ENCODE results near the gene PEAK3. TPM values are rescaled to one million over a fixed set of nuclear protein-coding genes. Genes with fewer than 3 reads are reported as not detected.
A peak's percentile ranks its signal among the peaks of the same experiment; 100 is the strongest.

Gene PEAK3
- total and polyA plus RNA-seq, 2 donors (not counting 1 experiment from before 2014, with no cell fraction given): 0.18 to 0.71 TPM

GRCh38 chr19:2269244-2270156 is 12.5 kb downstream of the PEAK3 start:
- Histone ChIP-seq H3K36me3 (replicated peaks in 1 of 2; ENCODE audit: control extremely low read depth in 1 of 2, control insufficient read depth in 1 of 2, extremely low read depth in 1 of 2, insufficient read depth in 2 of 2, low read length in 1 of 2) (peaks cover 0 to 27% of the 10 kb centered on the region in 2 experiments), H3K27ac (ENCODE audit: low read length in 2 of 2) (peak overlapping the region; percentile 79 to 94), H2AFZ (ENCODE audit: insufficient read depth, low read depth, low read length, poor library complexity, severe bottlenecking) (peak overlapping the region; percentile 42), H3K4me1 (ENCODE audit: control insufficient read depth in 2 of 2, insufficient read depth in 2 of 2, low read length in 2 of 2) (peaks cover 56 to 66% of the 10 kb centered on the region in 2 donors), H3K9ac (ENCODE audit: low read length) (peak overlapping the region; percentile 99), H3K4me3 (ENCODE audit: control extremely low read depth in 1 of 5, extremely low read depth in 1 of 5, insufficient read depth in 1 of 5, low read depth in 2 of 5, low read length in 4 of 5) (peak overlapping the region; percentile 59 to 100 (median 99)), H3K9me3 (ENCODE audit: control extremely low read depth in 1 of 3, control insufficient read depth in 2 of 3, insufficient read depth in 1 of 3, low read length in 2 of 3) (no peaks in the 10 kb centered on the region), H4K20me1 (ENCODE audit: control insufficient read depth, insufficient read depth, low read length, poor library complexity, severe bottlenecking) (peaks cover 51% of the 10 kb centered on the region), H3K4me2 (replicated peaks; ENCODE audit: low read depth, low read length, poor library complexity, severe bottlenecking) (peak overlapping the region; percentile 99), H3K79me2 (ENCODE audit: control insufficient read depth, insufficient read depth, low read length) (peaks cover 69% of the 10 kb centered on the region), H3K27me3 (replicated peaks in 1 of 4; ENCODE audit: control extremely low read depth in 1 of 4, control insufficient read depth in 3 of 4, insufficient read depth in 4 of 4, low read length in 3 of 4) (no peaks in the 10 kb centered on the region)
- H3K27ac Mint-ChIP-seq: peak overlapping the region; percentile 97
- under 1% methylated on average over 101 of the region's 103 CpGs for whole genome bisulfite sequencing (ENCODE audit: insufficient coverage)
- H3K9me3 Mint-ChIP-seq (ENCODE audit: insufficient read depth): no peaks in the 10 kb centered on the region
- POLR2A ChIA-PET: interaction anchor here (0.5 to 10.8 kb wide), 11 partner anchors 8 to 180 kb away, joined by 3 to 134 read pairs (median 4); partner anchors contain the start of genes JSRP1, PLEKHJ1 and SF3A2
- DNase-seq (peak; percentile 99), ATAC-seq (ENCODE audit: low read depth) (peak; percentile 66)
- intact Hi-C loops (cut with micrococcal nuclease): loop anchor here (1.0 to 10.0 kb wide), 5 partner anchors 11 to 407 kb away; partner anchors contain the start of genes GADD45B, KLF16, PLEKHJ1 and SF3A2
- H3K27me3 Mint-ChIP-seq: no peaks in the 10 kb centered on the region
- TF ChIP-seq CTCF (IDR thresholded peaks at IDR 0.05) (no peak), EZH2 (IDR thresholded peaks at IDR 0.05; ENCODE audit: borderline replicate concordance, insufficient read depth, low read depth, low read length, poor library complexity, severe bottlenecking) (no peak)
- CTCF ChIA-PET: interaction anchor here (0.6 to 7.5 kb wide), 7 partner anchors 9 to 98 kb away, joined by 3 to 66 read pairs (median 5); partner anchors contain the start of gene JSRP1
- H3K4me3 Mint-ChIP-seq: peak overlapping the region; percentile 89
- peaks cover 52% of the 10 kb centered on the region for H3K4me1 Mint-ChIP-seq

All from B cell (primary cell).